GDM1 (cell line): ENCODE data around the gene ASIC5.

Experiments used
- DNase-seq: peaks from one replicate; lab custom pipeline; 2025; lab: John Stamatoyannopoulos, UW

ASIC5 gene

GRCh38 chr4:155881555-155881954 lies 15.5 kb upstream of the ASIC5 start:
- no peak for DNase-seq

- DNase-seq, result no peak
Observed at GRCh38 chr4:155879767-155880166, 13.7 kb upstream of the ASIC5 start.

- no peak for DNase-seq
Observed at GRCh38 chr4:155878611-155879010, 12.5 kb upstream of the ASIC5 start.

GRCh38 chr4:155877971-155878370 lies 11.9 kb upstream of the ASIC5 start:
- no peak for DNase-seq

DNA sequence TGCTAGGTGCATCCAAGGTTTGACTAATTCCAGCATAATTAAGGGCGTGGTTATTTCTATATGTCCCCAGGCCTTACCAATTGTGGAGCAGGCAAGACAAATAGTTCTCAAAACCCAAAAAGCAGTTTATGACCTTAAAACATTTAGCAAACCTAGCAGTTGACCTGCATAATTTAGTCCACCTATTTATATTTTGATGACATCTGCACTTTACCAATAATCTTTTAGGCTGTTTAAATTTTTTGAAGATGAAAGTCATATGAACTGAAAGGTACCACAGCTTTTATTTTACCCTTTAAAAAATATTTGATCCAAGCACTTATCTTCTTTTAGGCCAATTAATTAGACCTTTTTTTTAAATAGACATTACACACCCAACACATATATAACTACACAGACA lies 9.8 kb upstream of the ASIC5 start:
- no peak for DNase-seq

DNA sequence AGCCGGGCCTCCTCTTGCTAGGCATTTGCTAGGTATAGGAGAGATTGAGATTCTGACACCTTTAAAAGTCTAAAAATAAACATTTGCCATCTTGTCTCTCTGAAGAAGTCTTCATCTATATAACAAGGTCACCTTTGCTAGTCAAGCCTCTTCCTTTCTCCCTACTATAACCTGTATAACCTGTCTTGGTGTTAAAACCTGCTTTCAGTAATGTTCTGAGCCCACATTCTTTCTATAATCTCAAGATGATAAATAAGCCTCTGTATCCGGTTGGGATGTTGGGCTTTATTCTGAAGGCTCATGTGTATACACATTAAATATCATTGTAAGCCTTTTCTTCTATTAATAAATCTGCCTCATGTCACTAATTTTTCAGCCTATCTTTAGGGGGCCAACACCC lies 10.2 kb downstream of the ASIC5 start:
- no peak for DNase-seq

DNA sequence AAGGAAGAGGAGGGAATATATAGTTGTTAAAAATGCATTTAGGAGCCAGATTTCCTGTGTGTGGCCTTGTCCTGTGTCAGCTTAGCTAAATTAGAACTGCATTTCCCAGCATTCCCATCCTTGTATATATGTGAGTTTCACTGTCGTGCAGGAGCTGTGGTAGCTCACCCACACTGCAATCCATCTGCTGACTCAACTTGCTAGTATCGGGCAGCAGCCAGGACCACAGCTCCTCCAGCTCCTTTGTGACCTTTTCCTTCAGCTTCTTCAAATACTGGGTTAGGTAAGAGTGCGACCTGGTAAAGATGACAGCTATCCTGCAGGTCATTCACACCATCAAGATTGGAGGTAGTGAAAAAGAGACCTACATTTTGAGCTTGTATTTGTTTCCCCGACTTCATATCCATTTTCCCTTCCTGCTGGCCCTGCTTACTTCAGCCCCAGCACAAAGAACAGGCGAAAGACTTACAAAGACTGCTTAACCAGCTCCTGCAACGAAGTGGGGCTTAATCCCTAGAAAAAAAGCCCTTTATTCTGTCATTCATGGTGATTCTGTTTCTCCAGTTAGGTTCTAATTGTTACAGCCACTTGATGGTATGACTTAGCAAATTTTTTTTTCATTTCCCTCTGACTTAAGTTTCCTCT lies 11.4 kb downstream of the ASIC5 start:
- DNase-seq, result no peak

DNA sequence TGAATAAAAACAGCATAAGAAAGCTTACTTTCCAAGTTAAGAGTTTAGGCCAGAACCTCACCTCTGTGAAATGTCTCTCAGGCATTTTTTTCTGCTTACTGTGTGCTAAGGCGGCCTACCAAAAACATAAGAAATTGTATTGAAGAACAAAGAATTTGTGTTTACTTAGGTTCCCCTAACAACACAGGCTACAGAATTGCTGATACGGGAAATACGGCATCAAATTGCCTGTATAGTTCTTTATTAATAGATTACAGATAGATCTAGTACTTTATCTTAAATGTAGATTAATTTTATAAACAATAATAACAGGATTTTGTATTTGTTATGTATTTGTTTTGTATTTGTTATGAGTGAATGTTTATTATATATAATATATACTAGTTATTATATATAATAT lies 12.9 kb downstream of the ASIC5 start:
- DNase-seq, result no peak

DNA sequence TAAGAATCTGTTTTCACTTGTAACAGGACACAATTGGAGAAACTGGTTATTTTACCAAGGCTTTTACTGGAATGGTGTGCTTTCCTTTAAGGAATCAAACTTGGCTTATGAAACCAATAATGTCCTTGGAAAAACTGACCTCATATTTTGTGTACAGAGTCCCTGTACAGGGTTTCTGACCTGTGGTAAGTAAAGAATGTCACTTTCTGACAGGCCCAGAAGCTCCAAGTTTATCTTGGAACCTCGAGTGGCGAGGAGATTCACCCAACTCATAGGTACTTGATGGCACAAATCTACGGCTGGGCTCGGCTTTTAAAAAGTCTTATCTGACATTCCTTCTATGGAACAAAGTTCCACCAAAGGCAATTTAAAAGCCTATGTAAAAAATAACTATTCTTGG lies 17.0 kb downstream of the ASIC5 start:
- no peak for DNase-seq

GRCh38 chr4:155846929-155847328 lies 19.1 kb downstream of the ASIC5 start:
- no peak for DNase-seq

- no peak for DNase-seq
Observed at GRCh38 chr4:155842080-155842479, 24.0 kb downstream of the ASIC5 start.

DNA sequence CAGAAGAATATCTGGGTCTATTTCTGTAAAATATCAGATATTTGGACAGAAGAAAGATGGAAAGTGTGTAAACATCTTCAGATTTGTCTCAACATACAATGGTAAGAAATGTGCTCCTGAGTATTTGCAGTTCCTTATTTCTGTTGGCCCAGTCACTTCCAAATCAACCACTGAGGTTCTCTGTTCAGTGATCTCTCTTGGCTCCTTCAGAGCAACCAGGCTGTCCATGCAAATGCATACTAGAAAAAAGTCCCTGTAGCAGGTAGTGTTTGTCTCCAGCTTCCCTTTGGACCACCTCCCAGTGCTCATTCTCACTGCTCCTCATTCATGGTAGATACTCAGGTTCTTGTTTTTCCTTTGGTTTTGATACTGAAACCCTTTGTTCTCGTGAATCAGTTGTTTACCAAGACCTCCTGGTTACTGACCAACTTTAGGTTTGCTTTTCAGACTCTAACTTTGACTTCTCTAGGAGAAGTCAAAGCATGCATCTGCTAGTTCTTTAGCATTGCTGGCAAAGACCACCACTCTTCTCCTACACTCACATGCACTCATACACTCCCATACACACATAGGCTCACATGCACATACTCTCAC lies 28.8 kb downstream of the ASIC5 start:
- no peak for DNase-seq

- DNase-seq, result no peak
Observed at GRCh38 chr4:155832664-155833063, 33.4 kb downstream of the ASIC5 start.

GRCh38 chr4:155828628-155829027 lies 37.4 kb downstream of the ASIC5 start:
- DNase-seq, result no peak

DNA sequence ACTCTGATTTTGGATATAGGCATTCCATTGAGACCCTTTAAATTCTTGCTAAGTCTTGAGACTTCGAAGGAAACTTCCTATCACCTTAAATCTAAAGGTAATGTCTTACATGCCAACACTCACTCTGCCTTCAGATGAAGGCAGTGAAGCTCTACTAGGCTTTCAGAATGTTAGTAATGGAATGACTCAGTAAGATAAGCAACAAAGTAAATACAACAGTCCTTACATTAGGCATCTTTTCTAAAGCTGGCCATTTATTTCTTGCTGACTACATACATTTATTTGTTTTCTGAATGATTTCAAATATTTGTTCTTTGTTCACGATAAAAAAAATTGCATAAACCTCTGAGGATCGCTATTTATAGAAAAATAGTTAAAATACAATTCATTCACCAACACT lies 43.5 kb downstream of the ASIC5 start:
- no peak for DNase-seq

GRCh38 chr4:155820887-155821518 lies 45.1 kb downstream of the ASIC5 start:
- DNase-seq, result no peak

GRCh38 chr4:155819066-155819465 lies 47.0 kb downstream of the ASIC5 start:
- DNase-seq, result no peak

- no peak for DNase-seq
Observed at GRCh38 chr4:155818639-155819038, 47.4 kb downstream of the ASIC5 start.

- DNase-seq, result no peak
Observed at GRCh38 chr4:155811083-155811482, 55.0 kb downstream of the ASIC5 start.

DNA sequence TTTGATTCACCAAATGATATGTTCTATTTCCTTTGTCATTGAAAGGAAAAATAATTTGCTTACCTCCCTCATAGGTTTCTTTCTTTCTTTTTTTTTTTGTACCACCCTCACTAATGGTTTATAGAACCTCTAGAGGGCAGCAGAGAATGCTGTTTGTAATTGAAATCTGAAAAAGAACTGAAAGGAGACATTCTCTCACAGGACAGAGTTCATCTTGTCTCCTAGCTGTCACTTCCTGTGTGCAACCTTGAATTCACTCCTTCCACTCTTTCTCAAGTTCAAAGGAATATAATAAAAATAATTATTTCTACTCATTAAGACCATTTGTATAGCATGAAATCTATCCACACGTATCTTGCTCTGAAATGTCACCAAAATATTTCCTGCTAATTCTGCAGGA lies 56.2 kb downstream of the ASIC5 start:
- DNase-seq, result peak; percentile 24

DNA sequence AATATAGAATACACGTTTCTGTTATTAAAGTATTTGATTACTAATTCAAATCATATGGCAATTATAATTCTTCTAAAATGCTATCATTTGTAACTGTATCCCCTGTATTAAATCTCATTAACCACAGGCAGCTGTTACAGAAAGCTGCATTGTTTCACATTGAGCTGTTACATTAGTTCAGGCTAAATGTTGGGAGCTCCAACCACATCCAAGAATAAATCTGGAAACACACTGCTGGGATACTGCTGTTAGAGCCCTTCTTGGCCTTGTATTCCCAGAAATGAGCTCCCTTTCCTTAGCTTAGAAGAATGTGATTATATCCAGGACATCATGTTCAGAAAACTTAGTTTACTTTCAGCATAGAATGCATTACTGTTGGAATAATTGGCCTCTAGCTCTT lies 59.1 kb downstream of the ASIC5 start:
- DNase-seq, result no peak

GRCh38 chr4:155805016-155805415 lies 61.1 kb downstream of the ASIC5 start:
- DNase-seq, result no peak

- no peak for DNase-seq
Observed at GRCh38 chr4:155802190-155802959, 63.7 kb downstream of the ASIC5 start.
